Suprapubic skin (tissue), 4 donors: ENCODE data around the gene NPC1. TPM values are rescaled to one million over a fixed set of nuclear protein-coding genes. Genes with fewer than 3 reads are reported as not detected.

Source experiments
- DNase-seq, 2 donors: peaks; one replicate each; pipeline ENCODE4 v3.0.0-alpha.2; 2019; ENCODE audit warnings: low spot score in 2 of 2
- H3K27ac ChIP-seq: fragments of 200-600 bp; sonication (generic); one replicate; pipeline ENCODE4 v1.5.1; 2019
- H3K27me3 ChIP-seq: fragments of 200-600 bp; sonication (generic); one replicate; pipeline ENCODE4 v1.5.1; 2019
- H3K36me3 ChIP-seq: fragments of 200-600 bp; sonication (generic); one replicate; pipeline ENCODE4 v1.5.1; 2019
- H3K4me1 ChIP-seq: fragments of 200-600 bp; sonication (generic); one replicate; pipeline ENCODE4 v1.5.1; 2019
- H3K4me3 ChIP-seq: fragments of 200-600 bp; sonication (generic); one replicate; pipeline ENCODE4 v1.5.1; 2019; ENCODE audit warnings: mild to moderate bottlenecking
- H3K9me3 ChIP-seq: fragments of 200-600 bp; sonication (generic); one replicate; pipeline ENCODE4 v1.5.1; 2019
- CTCF ChIP-seq, 2 donors: fragments of 200-600 bp in 1 of 2; fragments of 450-650 bp in 1 of 2; sonication (generic) in 1 of 2; IDR thresholded peaks; one replicate each; pipeline ENCODE4 v1.5.1; 2016 to 2019; ENCODE audit warnings: antibody characterized with exemption in 2 of 2, mild to moderate bottlenecking in 1 of 2, moderate library complexity in 1 of 2
- EP300 ChIP-seq: sonication (generic); formaldehyde crosslinking; IDR thresholded peaks from one replicate; pipeline ENCODE4 v1.6.1; 2017; ENCODE audit warnings: antibody characterized with exemption
- POLR2A ChIP-seq, 2 donors: fragments of 450-650 bp; IDR thresholded peaks; one replicate each; pipeline ENCODE4 v1.6.1; 2017; ENCODE audit warnings: antibody characterized with exemption in 2 of 2, mild to moderate bottlenecking in 2 of 2, moderate library complexity in 2 of 2
- POLR2AphosphoS5 ChIP-seq, 3 donors: sonication (generic); formaldehyde crosslinking; IDR thresholded peaks; one replicate each; pipeline ENCODE4 v1.6.1; 2017; ENCODE audit warnings: antibody characterized with exemption in 3 of 3
- WGBS: methylation state at CpG from one replicate; pipeline ENCODE4 v1.1.5; 2018; 5-methylcytosine and 5-hydroxymethylcytosine counted together
- total RNA-seq, 4 donors: library from RNA; depleted of rRNA; stranded (reverse); fragments of >200 nt; gene quantifications; one replicate each; pipeline ENCODE4 v1.1.0, GENCODE V29; 2016

The NPC1 gene
- total RNA-seq, 4 donors from 2014 or later, result 73.5 to 132 (median 90.3) TPM

DNA sequence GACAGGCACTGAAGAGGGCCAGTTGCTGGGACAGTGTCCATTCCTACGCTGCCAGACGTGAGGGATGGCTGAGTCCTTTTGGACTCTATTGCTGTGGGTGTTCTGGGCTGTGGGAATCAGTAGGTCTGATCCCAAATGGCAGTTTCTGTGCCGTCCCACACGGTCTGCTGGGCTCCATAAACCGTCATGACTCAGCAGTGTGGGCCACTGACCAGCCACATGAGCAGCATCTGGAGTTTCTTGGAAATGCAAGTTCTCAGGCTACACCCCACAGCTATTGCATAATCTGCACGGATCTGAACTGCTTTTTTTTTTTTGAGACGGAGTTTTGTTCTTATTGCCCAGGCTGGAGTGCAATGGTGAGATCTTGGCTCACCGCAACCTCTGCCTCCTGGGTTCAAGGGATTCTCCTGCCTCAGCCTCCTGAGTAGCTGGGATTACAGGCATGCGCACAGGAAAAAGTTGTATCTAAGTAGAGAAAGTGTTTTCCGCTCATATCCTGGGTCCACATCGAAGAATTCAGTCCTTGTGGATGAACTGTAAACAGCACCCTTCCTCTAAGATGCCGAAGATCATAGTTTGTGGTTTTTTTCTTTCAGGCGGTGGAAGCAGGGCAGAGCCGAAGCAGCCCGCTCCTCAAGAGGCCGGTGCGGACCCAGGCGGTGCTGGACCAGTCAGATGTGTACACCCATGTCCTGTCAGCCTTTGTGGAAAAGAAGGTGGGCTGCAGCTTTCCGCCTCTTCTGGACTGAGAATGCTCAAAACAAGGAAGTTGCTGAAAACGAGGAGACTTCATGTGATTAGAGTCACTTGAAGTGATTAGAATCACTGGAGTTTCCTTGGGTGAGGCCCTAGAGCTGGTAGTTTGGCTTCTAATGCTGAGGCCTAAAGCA, 57.5 kb downstream of the NPC1 start:
- Histone ChIP-seq H3K4me1 (peaks cover 3% of the 10 kb centered on the region), H3K4me3 (no peak overlapping the region), H3K27ac (no peak overlapping the region), H3K36me3 (peaks cover 97% of the 10 kb centered on the region), H3K27me3 (no peaks in the 10 kb centered on the region), H3K9me3 (no peaks in the 10 kb centered on the region)
- TF ChIP-seq POLR2A (IDR thresholded peaks at IDR 0.05), result no peak
- TF ChIP-seq EP300, result no peak
- no peak for TF ChIP-seq POLR2AphosphoS5 (IDR thresholded peaks at IDR 0.05)
- TF ChIP-seq CTCF (IDR thresholded peaks at IDR 0.05), result no peak
- 84% methylated on average over 17 of the region's 20 CpGs for WGBS
- no peak for DNase-seq

GRCh38 chr18:23526501-23527063, 59.7 kb downstream of the NPC1 start:
- Histone ChIP-seq H3K36me3 (peaks cover 89% of the 10 kb centered on the region), H3K4me3 (no peak overlapping the region), H3K9me3 (no peaks in the 10 kb centered on the region), H3K27me3 (no peaks in the 10 kb centered on the region), H3K27ac (no peak overlapping the region), H3K4me1 (peaks cover 14% of the 10 kb centered on the region)
- no peak for DNase-seq
- TF ChIP-seq POLR2A (IDR thresholded peaks at IDR 0.05) (no peak), CTCF (IDR thresholded peaks at IDR 0.05) (no peak), POLR2AphosphoS5 (IDR thresholded peaks at IDR 0.05) (no peak), EP300 (no peak)
- WGBS, result 83% methylated on average over 5 of the region's 5 CpGs

- TF ChIP-seq EP300 (no peak), POLR2AphosphoS5 (IDR thresholded peaks at IDR 0.05) (no peak), CTCF (IDR thresholded peaks at IDR 0.05) (no peak), POLR2A (IDR thresholded peaks at IDR 0.05) (no peak)
- 92% methylated on average over 14 of the region's 14 CpGs for WGBS
- Histone ChIP-seq H3K4me3 (no peak overlapping the region), H3K27ac (no peak overlapping the region), H3K4me1 (peaks cover 14% of the 10 kb centered on the region), H3K27me3 (no peaks in the 10 kb centered on the region), H3K9me3 (no peaks in the 10 kb centered on the region), H3K36me3 (peaks cover 88% of the 10 kb centered on the region)
- DNase-seq, result no peak
Observed at GRCh38 chr18:23524213-23524707, 62.0 kb downstream of the NPC1 start.

DNA sequence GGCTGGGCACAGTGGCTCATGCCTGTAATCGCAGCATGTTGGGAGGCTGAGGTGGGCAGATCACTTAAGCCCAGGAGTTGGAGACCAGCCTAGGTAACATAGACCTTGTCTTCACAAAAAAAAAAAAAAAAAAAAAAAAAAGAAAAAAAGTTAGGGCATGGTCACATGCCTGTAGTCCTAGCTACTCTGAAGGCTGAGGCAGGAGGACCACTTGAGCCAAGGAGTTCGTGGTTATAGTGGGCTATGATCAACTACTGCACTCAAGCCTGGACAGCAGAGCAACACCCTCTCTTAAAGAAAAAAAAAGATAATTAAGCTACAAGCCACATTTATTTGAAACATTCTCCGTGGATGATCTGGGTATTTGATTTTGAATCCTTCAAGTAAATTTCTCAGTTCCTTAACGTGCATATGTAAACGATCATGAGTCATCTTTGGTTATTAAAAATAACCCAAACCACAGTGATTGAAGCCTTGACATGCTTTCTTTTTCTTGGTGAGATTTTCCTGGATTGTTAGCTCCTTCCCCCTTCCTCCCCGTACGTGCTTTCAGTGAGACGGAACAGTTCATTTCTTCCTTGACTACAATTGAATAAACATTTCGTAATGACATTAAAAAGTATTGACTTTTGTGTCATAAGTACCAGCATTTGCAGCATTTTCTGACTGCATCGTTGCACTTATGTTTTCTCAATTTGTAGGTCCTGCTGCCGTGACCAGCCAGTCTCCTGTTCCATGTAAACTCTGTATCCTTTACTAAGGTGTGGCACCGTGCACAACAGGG, 62.7 kb downstream of the NPC1 start:
- Histone ChIP-seq H3K36me3 (peaks cover 88% of the 10 kb centered on the region), H3K27me3 (no peaks in the 10 kb centered on the region), H3K4me3 (no peak overlapping the region), H3K4me1 (peaks cover 14% of the 10 kb centered on the region), H3K27ac (no peak overlapping the region), H3K9me3 (no peaks in the 10 kb centered on the region)
- TF ChIP-seq EP300, result no peak
- no peak for TF ChIP-seq CTCF (IDR thresholded peaks at IDR 0.05)
- no peak for TF ChIP-seq POLR2AphosphoS5 (IDR thresholded peaks at IDR 0.05)
- no peak for TF ChIP-seq POLR2A (IDR thresholded peaks at IDR 0.05)
- 70% methylated on average over 12 of the region's 12 CpGs for WGBS
- DNase-seq, result no peak
